Mucosa of descending colon (tissue), 3 donors: ENCODE results near the gene WDR44. TPM values are rescaled to one million over a fixed set of nuclear protein-coding genes. Genes with fewer than 3 reads are reported as not detected.

Source experiments
- ATAC-seq: fragments of 200-7000 bp; cut with Tn5 transposase; one replicate; pipeline ENCODE4 v1.9.1; 2020; ENCODE audit warnings: mild to moderate bottlenecking, moderate library complexity
- DNase-seq, 3 donors: peaks; one replicate each; pipeline ENCODE4 v3.0.0-alpha.2; 2020
- H3K36me3 ChIP-seq: fragments of 200-600 bp; one replicate; pipeline ENCODE4 v1.8.0; 2021; ENCODE audit warnings: low read depth, mild to moderate bottlenecking
- H3K4me1 ChIP-seq: fragments of 200-600 bp; one replicate; pipeline ENCODE4 v1.8.0; 2021; ENCODE audit warnings: low read depth, mild to moderate bottlenecking
- H3K4me3 ChIP-seq: fragments of 200-600 bp; one replicate; pipeline ENCODE4 v1.8.0; 2021; ENCODE audit warnings: mild to moderate bottlenecking
- H3K9me3 ChIP-seq: fragments of 200-600 bp; one replicate; pipeline ENCODE4 v1.8.0; 2021; ENCODE audit warnings: mild to moderate bottlenecking
- intact Hi-C, 2 donors: fragments of 100-400 bp; cut with DNase I in 1 of 2; cut with micrococcal nuclease in 1 of 2; formaldehyde crosslinking; loops; one replicate each; pipeline versions ENCODE4 v1.11.0 to v1.11.1; 2022; cut with DNase I, micrococcal nuclease
- total RNA-seq, 3 donors: library from RNA; stranded (reverse); fragmentation: NEBNext Ultra II Directional in 2 of 3; extraction: Animal tissue kit (Norgen Biotek cat#: 25700) in 2 of 3; gene quantifications; one replicate each; pipeline versions ENCODE4 v1.2.1 to v1.2.4, GENCODE V29; 2021 to 2023
- TF ChIP-seq, protein P1 (sequence below): fragments of 200-600 bp; IDR thresholded peaks from one replicate; pipeline ENCODE4 v1.8.0; 2022; ENCODE audit warnings: antibody characterized with exemption, mild to moderate bottlenecking
- donor health status: DM: no; HTN: no; CAD: no; lungs with moderate emphysema.
- donor health status: DM: no; HTN: no; CAD: no.
- donor health status: DM: no; HTN: yes; CAD: no.

Gene WDR44
- total RNA-seq, 3 donors from 2014 or later: 9.6 to 15.0 (median 10.7) TPM

DNA sequence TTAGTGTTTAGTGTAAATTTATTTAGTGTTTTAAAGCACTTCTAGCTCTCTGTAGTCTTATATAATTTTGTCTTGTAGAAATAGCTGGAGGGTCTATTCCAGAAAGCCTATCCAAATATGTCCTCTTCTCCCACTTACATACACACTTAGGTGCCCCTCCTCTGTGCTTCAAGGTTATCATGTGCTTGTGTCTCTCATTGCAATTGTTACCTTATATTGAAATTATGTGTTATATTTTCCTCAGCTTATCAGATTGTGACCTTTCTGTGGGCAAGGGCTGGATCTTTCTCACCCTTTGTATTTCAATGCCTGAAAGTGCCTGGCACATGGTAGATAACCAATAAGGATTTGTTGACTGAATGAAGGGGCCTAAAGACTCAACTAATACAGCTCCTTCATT lies 18.4 kb downstream of the WDR44 start:
- intact Hi-C loops: no loop called here
- no peaks in the 10 kb centered on the region for H3K9me3 ChIP-seq
- H3K4me3 ChIP-seq: no peak overlapping the region
- peaks cover 2% of the 10 kb centered on the region for H3K4me1 ChIP-seq
- ATAC-seq (no peak), DNase-seq (no peak)
- TF ChIP-seq, protein P1, sequence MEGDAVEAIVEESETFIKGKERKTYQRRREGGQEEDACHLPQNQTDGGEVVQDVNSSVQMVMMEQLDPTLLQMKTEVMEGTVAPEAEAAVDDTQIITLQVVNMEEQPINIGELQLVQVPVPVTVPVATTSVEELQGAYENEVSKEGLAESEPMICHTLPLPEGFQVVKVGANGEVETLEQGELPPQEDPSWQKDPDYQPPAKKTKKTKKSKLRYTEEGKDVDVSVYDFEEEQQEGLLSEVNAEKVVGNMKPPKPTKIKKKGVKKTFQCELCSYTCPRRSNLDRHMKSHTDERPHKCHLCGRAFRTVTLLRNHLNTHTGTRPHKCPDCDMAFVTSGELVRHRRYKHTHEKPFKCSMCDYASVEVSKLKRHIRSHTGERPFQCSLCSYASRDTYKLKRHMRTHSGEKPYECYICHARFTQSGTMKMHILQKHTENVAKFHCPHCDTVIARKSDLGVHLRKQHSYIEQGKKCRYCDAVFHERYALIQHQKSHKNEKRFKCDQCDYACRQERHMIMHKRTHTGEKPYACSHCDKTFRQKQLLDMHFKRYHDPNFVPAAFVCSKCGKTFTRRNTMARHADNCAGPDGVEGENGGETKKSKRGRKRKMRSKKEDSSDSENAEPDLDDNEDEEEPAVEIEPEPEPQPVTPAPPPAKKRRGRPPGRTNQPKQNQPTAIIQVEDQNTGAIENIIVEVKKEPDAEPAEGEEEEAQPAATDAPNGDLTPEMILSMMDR: no peak
- no peaks in the 10 kb centered on the region for H3K36me3 ChIP-seq

DNA sequence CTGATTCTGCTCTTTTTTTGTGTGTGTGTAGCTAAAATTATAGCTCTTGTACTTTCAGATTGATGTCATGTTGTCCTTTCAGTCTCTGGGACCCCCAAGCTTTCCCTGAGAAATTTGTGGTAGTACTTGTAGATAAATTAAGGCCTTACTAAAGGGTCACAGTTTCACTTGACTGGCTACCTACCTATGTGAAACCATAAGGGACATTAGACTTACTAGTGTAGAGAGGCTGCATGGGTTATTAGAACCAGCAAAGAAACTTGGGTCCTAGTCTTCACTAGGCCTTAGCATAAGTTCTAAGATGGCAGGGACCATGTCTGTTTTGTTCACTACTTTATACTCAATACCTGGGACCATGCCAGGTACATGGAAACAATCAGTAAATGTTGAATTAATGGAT lies 21.4 kb downstream of the WDR44 start:
- ATAC-seq: no peak
- intact Hi-C loops: no loop called here
- TF ChIP-seq, protein P1: no peak

DNA sequence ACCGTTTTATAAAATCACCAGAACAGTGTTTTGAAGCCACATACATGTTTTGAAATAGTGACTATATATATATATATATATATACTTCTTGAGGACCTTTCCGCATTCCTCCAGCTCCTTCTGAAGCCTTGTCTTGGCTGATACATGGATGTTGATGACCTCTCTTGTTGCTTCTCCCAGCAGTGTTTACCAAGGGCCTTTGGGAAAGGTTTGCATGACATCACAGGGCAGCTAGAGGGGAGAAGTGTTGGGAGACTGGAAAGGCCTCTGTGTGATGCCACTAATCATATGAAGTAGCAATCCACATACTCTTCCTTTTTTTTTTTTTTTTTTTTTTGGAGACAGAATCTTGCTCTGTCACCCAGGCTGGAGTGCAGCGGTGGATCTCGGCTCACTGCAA lies 22.5 kb downstream of the WDR44 start:
- Histone ChIP-seq H3K4me3 (no peak overlapping the region), H3K9me3 (no peaks in the 10 kb centered on the region), H3K36me3 (no peaks in the 10 kb centered on the region), H3K4me1 (no peaks in the 10 kb centered on the region)
- TF ChIP-seq, protein P1: no peak
- no peak for ATAC-seq
- intact Hi-C loops: no loop called here
- no peak for DNase-seq

More for the DNA sequence above, 21.4 kb downstream of the WDR44 start:
- no peaks in the 10 kb centered on the region for H3K36me3 ChIP-seq
- H3K4me3 ChIP-seq: no peak overlapping the region
- DNase-seq: no peak
- no peaks in the 10 kb centered on the region for H3K4me1 ChIP-seq
- no peaks in the 10 kb centered on the region for H3K9me3 ChIP-seq

DNA sequence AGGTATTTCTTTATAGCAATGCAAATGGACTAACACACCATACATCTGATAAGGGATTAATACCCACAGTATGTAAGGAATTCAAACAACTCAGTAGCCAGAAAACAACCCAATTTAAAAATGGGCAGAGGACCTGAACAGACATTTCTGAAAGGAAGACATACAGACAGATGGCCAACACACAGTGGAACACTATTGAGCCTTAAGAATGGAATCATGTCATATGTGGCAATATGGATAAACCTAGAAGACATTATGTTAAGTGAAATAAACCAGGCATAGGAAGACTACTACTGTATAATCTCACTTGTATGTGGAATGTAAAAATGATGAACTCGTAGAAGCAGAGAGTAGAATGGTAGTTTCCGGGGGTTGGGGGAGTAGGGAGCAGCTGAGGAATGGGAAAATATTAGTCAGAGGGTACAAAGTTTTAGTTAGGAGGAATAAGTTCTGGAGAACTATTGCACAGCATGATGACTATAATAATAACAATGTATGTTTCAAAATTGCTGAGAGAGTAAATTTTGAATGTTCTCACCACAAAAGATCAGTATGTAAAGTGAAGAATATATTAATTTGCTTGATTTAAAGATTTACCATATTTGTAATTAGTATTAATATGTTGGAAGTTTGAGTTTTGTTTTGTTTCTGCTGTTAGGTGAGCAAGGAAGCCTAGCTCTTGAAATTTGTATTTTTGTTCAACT lies 25.2 kb downstream of the WDR44 start:
- Histone ChIP-seq H3K4me3 (no peak overlapping the region), H3K36me3 (no peaks in the 10 kb centered on the region), H3K9me3 (no peaks in the 10 kb centered on the region), H3K4me1 (no peaks in the 10 kb centered on the region)
- DNase-seq (no peak), ATAC-seq (no peak)
- intact Hi-C loops: no loop called here
- TF ChIP-seq, protein P1: no peak

DNA sequence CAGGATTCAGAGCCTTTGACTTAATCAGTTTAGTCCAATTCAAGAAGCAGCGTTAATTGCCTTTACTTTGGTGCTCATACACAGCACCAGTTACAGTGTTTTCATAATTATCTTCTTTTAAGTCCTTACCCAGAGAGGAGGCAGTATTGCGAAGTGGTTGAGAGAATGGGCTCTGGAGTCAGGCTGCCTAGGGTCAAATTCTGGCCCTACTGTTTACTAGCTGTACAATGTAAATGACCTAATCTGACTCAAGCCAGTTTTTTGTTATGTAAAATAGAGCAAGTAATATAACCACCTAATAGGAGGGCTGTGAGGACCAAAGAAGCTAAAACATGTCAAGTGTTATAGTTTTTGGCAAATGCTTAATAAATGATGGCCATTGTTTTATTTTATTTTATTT lies 27.6 kb downstream of the WDR44 start:
- no peak for ATAC-seq
- no peaks in the 10 kb centered on the region for H3K4me1 ChIP-seq
- H3K9me3 ChIP-seq: no peaks in the 10 kb centered on the region
- no peaks in the 10 kb centered on the region for H3K36me3 ChIP-seq
- H3K4me3 ChIP-seq: no peak overlapping the region
- intact Hi-C loops: no loop called here
- TF ChIP-seq, protein P1: no peak
- DNase-seq: no peak

DNA sequence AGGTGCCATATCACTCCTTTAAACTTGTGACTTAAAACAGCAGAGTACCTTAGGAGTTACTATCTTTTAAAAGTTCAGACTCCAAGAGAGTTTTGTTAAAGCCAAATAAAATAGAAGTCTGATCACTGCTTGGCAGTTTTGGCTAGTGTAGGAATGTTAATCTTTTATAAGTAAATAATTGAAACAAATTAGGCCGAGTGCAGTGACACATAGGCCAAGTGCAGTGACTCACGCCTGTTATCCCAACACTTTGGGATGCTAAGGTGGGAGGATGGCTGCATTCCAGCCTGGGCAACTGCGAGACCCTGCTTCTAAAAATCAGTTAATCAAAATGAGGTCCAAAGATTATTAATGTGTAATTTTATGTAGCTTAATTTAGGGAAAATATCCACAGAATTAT lies 37.2 kb downstream of the WDR44 start:
- TF ChIP-seq, protein P1: no peak
- Histone ChIP-seq H3K36me3 (no peaks in the 10 kb centered on the region), H3K9me3 (no peaks in the 10 kb centered on the region), H3K4me3 (no peak overlapping the region), H3K4me1 (no peaks in the 10 kb centered on the region)
- no peak for DNase-seq
- ATAC-seq: no peak
- intact Hi-C loops: no loop called here
